HEK293T (cell line): Measurements from ENCODE around the gene ING1.

ENCODE experiments used
- PKNOX1 ChIP-seq: fragments of 450-650 bp; IDR thresholded peaks from 2 replicates; pipeline ENCODE4 v1.6.1; 2016
- TARDBP ChIP-seq: fragments of 450-650 bp; IDR thresholded peaks from 2 replicates; pipeline ENCODE4 v1.6.1; 2016

GRCh38 chr13:110702591-110703526 is 10.6 kb upstream of the ING1 start:
- TF ChIP-seq PKNOX1 (no peak), TARDBP (no peak)
